GM23338 (cell line): ENCODE data around the gene MARCHF2.

Experiments used
- CREB1 ChIP-seq: fragments of 250-450 bp; sonication (Bioruptor Pico); IDR thresholded peaks from 2 replicates; pipeline ENCODE4 v1.5.0; 2020; ENCODE audit warnings: low read depth, mild to moderate bottlenecking, moderate library complexity
- CTCF ChIP-seq, 2 experiments: fragments of 200-600 bp in 1 of 2; sonication (generic) in 1 of 2; conservative IDR thresholded peaks; 2 replicates each; pipeline versions ENCODE4 v1.5.1 to v1.6.1; 2016 to 2017; ENCODE audit warnings: antibody characterized with exemption in 2 of 2, low read depth in 2 of 2, mild to moderate bottlenecking in 2 of 2, moderate library complexity in 1 of 2
- EZH2 ChIP-seq: fragments of 200-600 bp; sonication (generic); IDR thresholded peaks from one replicate; pipeline ENCODE4 v1.8.0; 2017; ENCODE audit warnings: antibody characterized with exemption, mild to moderate bottlenecking, low read depth; ENCODE audit not compliant: unreplicated experiment
- EZH2phosphoT487 ChIP-seq: fragments of 200-600 bp; sonication (generic); IDR thresholded peaks from one replicate; pipeline ENCODE4 v1.8.1; 2018; ENCODE audit warnings: antibody characterized with exemption; ENCODE audit not compliant: unreplicated experiment
- JUNB ChIP-seq: IDR thresholded peaks from one replicate; pipeline ENCODE4 v1.6.1; 2016; ENCODE audit warnings: antibody characterized with exemption; ENCODE audit not compliant: unreplicated experiment
- NANOG ChIP-seq: IDR thresholded peaks from 2 replicates; pipeline ENCODE4 v1.6.1; 2016; ENCODE audit warnings: antibody characterized with exemption, borderline replicate concordance
- POLR2AphosphoS5 ChIP-seq: IDR thresholded peaks from 2 replicates; pipeline ENCODE4 v1.6.1; 2016; ENCODE audit warnings: antibody characterized with exemption, low read depth
- REST ChIP-seq: IDR thresholded peaks from one replicate; pipeline ENCODE4 v1.6.1; 2018; ENCODE audit warnings: antibody characterized with exemption; ENCODE audit not compliant: unreplicated experiment
- STAT1 ChIP-seq: IDR thresholded peaks from one replicate; pipeline ENCODE4 v1.6.1; 2016; ENCODE audit warnings: antibody characterized with exemption; ENCODE audit not compliant: unreplicated experiment
- ZNF114 ChIP-seq: fragments of 250-450 bp; sonication (Bioruptor Pico); IDR thresholded peaks from 2 replicates; pipeline ENCODE4 v1.5.0; 2020; ENCODE audit warnings: mild to moderate bottlenecking, moderate library complexity
- ZNF331 ChIP-seq: fragments of 250-450 bp; sonication (Bioruptor Pico); IDR thresholded peaks from 2 replicates; pipeline ENCODE4 v1.5.0; 2020; ENCODE audit warnings: low read depth, mild to moderate bottlenecking, moderate library complexity
- ZNF462 ChIP-seq: fragments of 250-450 bp; sonication (Bioruptor Pico); IDR thresholded peaks from 2 replicates; pipeline ENCODE4 v1.5.0; 2020; ENCODE audit warnings: mild to moderate bottlenecking, moderate library complexity
- TF ChIP-seq, protein P1 (sequence below): IDR thresholded peaks from 2 replicates; pipeline ENCODE4 v1.6.1; 2016; ENCODE audit warnings: antibody characterized with exemption

- TF ChIP-seq POLR2AphosphoS5 (no peak), CTCF (conservative IDR thresholded peaks at IDR 0.05; ENCODE audit: low read depth in 2 of 2) (no peak), REST (no peak), EZH2 (no peak), STAT1 (no peak), CREB1 (CRISPR knock-in tag) (no peak), EZH2phosphoT487 (no peak), ZNF114 (CRISPR knock-in tag) (no peak), NANOG (no peak), ZNF331 (CRISPR knock-in tag) (no peak), JUNB (no peak), ZNF462 (CRISPR knock-in tag) (no peak)
- TF ChIP-seq, protein P1, sequence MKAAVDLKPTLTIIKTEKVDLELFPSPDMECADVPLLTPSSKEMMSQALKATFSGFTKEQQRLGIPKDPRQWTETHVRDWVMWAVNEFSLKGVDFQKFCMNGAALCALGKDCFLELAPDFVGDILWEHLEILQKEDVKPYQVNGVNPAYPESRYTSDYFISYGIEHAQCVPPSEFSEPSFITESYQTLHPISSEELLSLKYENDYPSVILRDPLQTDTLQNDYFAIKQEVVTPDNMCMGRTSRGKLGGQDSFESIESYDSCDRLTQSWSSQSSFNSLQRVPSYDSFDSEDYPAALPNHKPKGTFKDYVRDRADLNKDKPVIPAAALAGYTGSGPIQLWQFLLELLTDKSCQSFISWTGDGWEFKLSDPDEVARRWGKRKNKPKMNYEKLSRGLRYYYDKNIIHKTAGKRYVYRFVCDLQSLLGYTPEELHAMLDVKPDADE: no peak
These were observed 19.8 kb upstream of the MARCHF2 start for GRCh38 chr19:8393192-8393870.
